Psoas muscle (tissue), 8 donors: Measurements from ENCODE around the gene TUBA1A. TPM values are rescaled to one million over a fixed set of nuclear protein-coding genes. Genes with fewer than 3 reads are reported as not detected.

Experiments used
- ATAC-seq, 4 donors: fragments of 200-7000 bp; cut with Tn5 transposase; one replicate each; pipeline ENCODE4 v1.9.1; 2020; ENCODE audit warnings: moderate library complexity in 3 of 4, mild to moderate bottlenecking in 2 of 4
- DNase-seq, 2 donors: peaks; one replicate each; pipeline ENCODE4 v3.0.0-alpha.2; 2020
- H3K27ac ChIP-seq: fragments of 200-600 bp; one replicate; pipeline ENCODE4 v1.8.0; 2022
- H3K27me3 ChIP-seq, 3 donors: fragments of 200-600 bp in 1 of 3; one replicate each; pipeline versions ENCODE4 v1.6.1 to v1.8.0; 2013 to 2022; ENCODE audit warnings: low read length in 2 of 3, mild to moderate bottlenecking in 2 of 3, moderate library complexity in 1 of 3; ENCODE audit not compliant: insufficient read depth in 3 of 3
- H3K36me3 ChIP-seq, 2 donors: fragments of 200-600 bp in 1 of 2; one replicate each; pipeline versions ENCODE4 v1.6.1 to v1.8.0; 2013 to 2022; ENCODE audit warnings: low read depth in 1 of 2, mild to moderate bottlenecking in 1 of 2, moderate library complexity in 1 of 2; ENCODE audit not compliant: insufficient read depth in 1 of 2
- H3K4me1 ChIP-seq: fragments of 200-600 bp; one replicate; pipeline ENCODE4 v1.8.0; 2022
- H3K4me3 ChIP-seq: fragments of 200-600 bp; one replicate; pipeline ENCODE4 v1.8.0; 2022; ENCODE audit warnings: mild to moderate bottlenecking
- H3K9me3 ChIP-seq: fragments of 200-600 bp; one replicate; pipeline ENCODE4 v1.8.0; 2022
- WGBS, 3 donors: extraction: QIAGEN DNeasy Blood & Tissue Kit; methylation state at CpG; one replicate each; pipeline versions ENCODE4 v1.1.6 to v1.1.7; 2013; 5-methylcytosine and 5-hydroxymethylcytosine counted together
- intact Hi-C, 2 donors: fragments of 100-400 bp; cut with DNase I; formaldehyde crosslinking; loops; one replicate each; pipeline versions ENCODE4 v1.11.0 to v1.14.2; 2022
- polyA plus RNA-seq, 3 donors: library from polyadenylated mRNA; stranded (reverse); fragments of 200-250 nt; gene quantifications; one replicate each; pipeline ENCODE4 v1.2.3, GENCODE V29; 2013
- total RNA-seq, 4 donors: library from RNA; stranded (reverse); fragmentation: NEBNext Ultra II Directional in 2 of 4; extraction: Animal tissue kit (Norgen Biotek cat#: 25700) in 2 of 4; gene quantifications; one replicate each; pipeline versions ENCODE4 v1.2.1 to v1.2.4, GENCODE V29; 2021 to 2023
- TF ChIP-seq, protein P1 (sequence below): fragments of 200-600 bp; IDR thresholded peaks from one replicate; pipeline ENCODE4 v1.8.0; 2022; ENCODE audit warnings: antibody characterized with exemption
- donor health status: healthy with polysubstance abuse.
- donor health status: DM: no; HTN: no; CAD: no; lungs with moderate emphysema.
- donor health status: Bipolar disorder and iron deficiency.
- donor health status: healthy.
- donor health status: DM: yes; HTN: yes; CAD: no.
- donor health status: DM: no; HTN: no; CAD: no.
- donor health status: DM: no; HTN: no; CAD: no.
- donor health status: DM: yes; HTN: yes; CAD: no.

TUBA1A gene
- total and polyA plus RNA-seq, 7 donors = 16.4 to 48.2 (median 29.0) TPM

DNA sequence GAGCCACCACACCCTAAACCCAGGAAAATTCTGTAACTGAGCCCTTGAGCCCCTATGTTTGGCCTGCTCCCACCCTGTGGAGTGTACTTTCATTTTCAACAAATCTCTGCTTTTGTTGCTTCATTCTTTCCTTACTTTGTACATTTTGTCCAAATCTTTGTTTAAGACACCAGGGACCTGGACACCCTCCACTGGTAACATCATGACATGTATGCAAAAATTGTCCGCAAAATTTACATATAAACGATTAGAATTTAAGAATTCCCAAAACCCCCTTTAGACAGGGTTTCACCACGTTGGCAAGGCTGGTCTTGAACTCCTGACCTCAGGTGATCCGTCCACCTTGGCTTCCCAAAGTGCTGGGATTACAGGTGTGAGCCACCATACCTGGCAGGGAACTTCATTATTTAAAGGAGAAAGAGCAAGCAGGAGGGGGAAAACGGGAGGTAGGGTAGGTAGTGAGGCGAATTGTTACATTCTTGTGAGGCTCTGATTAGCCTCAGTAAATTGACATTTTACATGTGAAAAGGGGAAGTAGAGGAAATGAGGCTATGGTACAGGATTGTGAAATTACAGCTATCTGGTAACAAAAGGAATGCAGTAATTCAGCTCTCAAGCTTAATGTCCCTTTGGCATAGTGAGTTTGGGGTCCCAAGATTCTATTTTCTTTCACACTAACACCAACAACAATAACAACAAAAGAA, 27.6 kb downstream of the TUBA1A start:
- Histone ChIP-seq H3K27me3 (no peaks in the 10 kb centered on the region), H3K27ac (no peak overlapping the region), H3K4me3 (no peak overlapping the region), H3K36me3 (no peaks in the 10 kb centered on the region), H3K4me1 (no peaks in the 10 kb centered on the region), H3K9me3 (no peaks in the 10 kb centered on the region)
- TF ChIP-seq, protein P1, sequence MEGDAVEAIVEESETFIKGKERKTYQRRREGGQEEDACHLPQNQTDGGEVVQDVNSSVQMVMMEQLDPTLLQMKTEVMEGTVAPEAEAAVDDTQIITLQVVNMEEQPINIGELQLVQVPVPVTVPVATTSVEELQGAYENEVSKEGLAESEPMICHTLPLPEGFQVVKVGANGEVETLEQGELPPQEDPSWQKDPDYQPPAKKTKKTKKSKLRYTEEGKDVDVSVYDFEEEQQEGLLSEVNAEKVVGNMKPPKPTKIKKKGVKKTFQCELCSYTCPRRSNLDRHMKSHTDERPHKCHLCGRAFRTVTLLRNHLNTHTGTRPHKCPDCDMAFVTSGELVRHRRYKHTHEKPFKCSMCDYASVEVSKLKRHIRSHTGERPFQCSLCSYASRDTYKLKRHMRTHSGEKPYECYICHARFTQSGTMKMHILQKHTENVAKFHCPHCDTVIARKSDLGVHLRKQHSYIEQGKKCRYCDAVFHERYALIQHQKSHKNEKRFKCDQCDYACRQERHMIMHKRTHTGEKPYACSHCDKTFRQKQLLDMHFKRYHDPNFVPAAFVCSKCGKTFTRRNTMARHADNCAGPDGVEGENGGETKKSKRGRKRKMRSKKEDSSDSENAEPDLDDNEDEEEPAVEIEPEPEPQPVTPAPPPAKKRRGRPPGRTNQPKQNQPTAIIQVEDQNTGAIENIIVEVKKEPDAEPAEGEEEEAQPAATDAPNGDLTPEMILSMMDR = no peak
- WGBS, 3 donors = 71 to 80% (median 72%) methylated on average over 6 of the region's 6 CpGs
- DNase-seq (no peak), ATAC-seq (no peak)
- intact Hi-C loops = no loop called here

- no peak overlapping the region for H3K4me3 ChIP-seq
- no peaks in the 10 kb centered on the region for H3K27me3 ChIP-seq
- no peaks in the 10 kb centered on the region for H3K4me1 ChIP-seq
- H3K27ac ChIP-seq = no peak overlapping the region
- no peaks in the 10 kb centered on the region for H3K36me3 ChIP-seq
- 73 to 82% (median 77%) methylated on average over 2 of the region's 2 CpGs for WGBS, 3 donors
- no peaks in the 10 kb centered on the region for H3K9me3 ChIP-seq
- no peak for DNase-seq
- TF ChIP-seq, protein P1 = no peak
- no peak for ATAC-seq
- intact Hi-C loops = no loop called here
These were observed 28.5 kb downstream of the TUBA1A start for GRCh38 chr12:49160399-49160798.

DNA sequence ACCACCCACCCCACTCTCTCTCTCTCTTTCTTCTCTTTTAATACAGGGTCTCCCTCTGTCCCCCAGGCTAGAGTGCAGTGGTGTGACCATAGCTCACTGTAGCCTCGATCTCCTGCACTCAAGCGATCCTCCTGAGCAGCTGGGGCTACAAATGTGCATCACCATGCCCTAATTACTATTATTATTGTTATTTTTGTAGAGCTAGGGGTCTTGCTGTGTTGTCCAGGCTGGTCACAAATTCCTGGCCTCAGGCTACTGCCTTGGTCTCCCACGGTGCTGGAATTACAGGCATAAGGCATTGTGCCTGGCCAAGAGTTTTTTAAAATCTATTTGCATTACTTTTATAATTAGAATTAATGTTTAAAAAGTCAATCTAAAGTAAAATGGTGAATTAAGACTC, 34.7 kb downstream of the TUBA1A start:
- H3K27me3 ChIP-seq = no peaks in the 10 kb centered on the region
- WGBS, 3 donors = 66 to 79% (median 70%) methylated on average over 3 of the region's 3 CpGs
- DNase-seq (no peak), ATAC-seq (no peak)
- TF ChIP-seq, protein P1 = no peak
- no peaks in the 10 kb centered on the region for H3K36me3 ChIP-seq
- H3K4me3 ChIP-seq = no peak overlapping the region
- H3K4me1 ChIP-seq = no peaks in the 10 kb centered on the region
- H3K9me3 ChIP-seq = no peaks in the 10 kb centered on the region
- intact Hi-C loops = no loop called here
- H3K27ac ChIP-seq = no peak overlapping the region

- intact Hi-C loops = no loop called here
- Histone ChIP-seq H3K36me3 (no peaks in the 10 kb centered on the region), H3K9me3 (no peaks in the 10 kb centered on the region), H3K4me1 (no peaks in the 10 kb centered on the region), H3K4me3 (no peak overlapping the region), H3K27ac (no peak overlapping the region), H3K27me3 (no peaks in the 10 kb centered on the region)
- TF ChIP-seq, protein P1 = no peak
- ATAC-seq (no peak), DNase-seq (no peak)
- 94 to 98% (median 95%) methylated on average over 2 of the region's 2 CpGs for WGBS, 3 donors
These were observed 41.5 kb downstream of the TUBA1A start for GRCh38 chr12:49147384-49147783.

DNA sequence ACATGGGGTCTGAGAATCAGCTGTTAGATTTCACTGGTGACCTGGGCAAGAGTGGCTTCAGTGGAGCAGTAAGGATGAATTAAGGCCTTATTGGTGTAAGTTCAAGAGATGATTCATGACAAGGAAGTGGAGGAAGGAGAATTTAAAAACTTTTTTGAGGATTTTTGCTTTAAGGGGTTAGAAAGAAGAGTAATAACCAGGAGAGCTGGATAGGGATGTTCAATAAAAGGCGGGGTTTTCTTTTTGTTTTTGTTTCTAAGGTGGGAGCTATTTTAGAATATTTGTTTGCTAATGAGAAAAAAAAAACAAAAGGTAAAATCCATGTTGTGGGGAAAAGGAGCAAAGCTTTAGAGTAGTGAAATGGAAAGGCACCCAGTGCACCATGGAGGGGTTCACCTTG, 42.5 kb downstream of the TUBA1A start:
- Histone ChIP-seq H3K9me3 (no peaks in the 10 kb centered on the region), H3K27me3 (no peaks in the 10 kb centered on the region), H3K4me3 (no peak overlapping the region), H3K36me3 (no peaks in the 10 kb centered on the region), H3K27ac (no peak overlapping the region), H3K4me1 (no peaks in the 10 kb centered on the region)
- intact Hi-C loops = no loop called here
- WGBS, 3 donors = 97% methylated on average over 1 of the region's 1 CpG
- ATAC-seq (no peak), DNase-seq (no peak)
- TF ChIP-seq, protein P1 = no peak
